HepG2 (cell line): ENCODE measurements around the gene EPHA5. TPM values are rescaled to one million over a fixed set of nuclear protein-coding genes. Genes with fewer than 3 reads are reported as not detected.

ENCODE experiments used
- ATAC-seq: fragments of 200-7000 bp; cut with Tn5 transposase; 3 replicates; pipeline ENCODE4 v1.9.1; 2020; ENCODE audit warnings: mild to moderate bottlenecking, moderate library complexity
- BruUV-seq: library from RNA; stranded (reverse); fragments of 400-500 nt; replicated peaks from 2 replicates; lab custom pipeline; 2021; lab: Mats Ljungman, UMichigan
- CTCF ChIA-PET: fragments of 300-600 bp; formaldehyde crosslinking; extraction: SDS; loops from one replicate; lab custom pipeline; 2021; ENCODE audit warnings: low total read pairs, inconsistent platforms, low intra/inter-chr PET ratio; lab: Yijun Ruan, JAX
- POLR2A ChIA-PET: fragments of 350-600 bp; sonication (Branson Sonifier 250); formaldehyde crosslinking; loops from one replicate; lab custom pipeline; 2020; ENCODE audit warnings: antibody characterized with exemption, inconsistent platforms; lab: Yijun Ruan, JAX
- DNase-seq: peaks from one replicate; pipeline ENCODE4 v3.0.0-alpha.2; 2015; ENCODE audit warnings: low spot score
- FAIRE-seq: peaks from 3 replicates; lab custom pipeline; 2011; peaks lifted over from hg19 to GRCh38; lab: Jason Lieb, UNC
- H2AFZ ChIP-seq: one replicate; pipeline ENCODE4 v1.6.1; 2011; ENCODE audit warnings: low read length, inconsistent platforms
- H3K27ac ChIP-seq: fragments of 300-600 bp; 3 replicates; pipeline ENCODE4 v1.8.0; 2011; ENCODE audit warnings: mixed run types, mild to moderate bottlenecking, mixed read lengths, low read length, inconsistent platforms; ENCODE audit not compliant: insufficient read depth; ENCODE audit errors: extremely low read length
- H3K27me3 ChIP-seq, 2 experiments: fragments of 200-600 bp in 1 of 2; 2 replicates in 1 of 2; 3 replicates in 1 of 2; pipeline versions ENCODE4 v1.6.0 to v1.8.0; 2011; ENCODE audit warnings: low read length in 2 of 2, mild to moderate bottlenecking in 2 of 2, moderate library complexity in 2 of 2, inconsistent platforms in 1 of 2; ENCODE audit not compliant: insufficient read depth in 2 of 2, control insufficient read depth in 1 of 2
- H3K36me3 ChIP-seq, 2 experiments: fragments of 200-600 bp in 1 of 2; replicated peaks in 1 of 2; 2 replicates in 1 of 2; 3 replicates in 1 of 2; pipeline versions ENCODE4 v1.5.1 to v1.8.0; 2011; ENCODE audit warnings: low read length in 2 of 2, inconsistent platforms in 1 of 2; ENCODE audit not compliant: insufficient read depth in 2 of 2, control insufficient read depth in 1 of 2
- H3K4me1 ChIP-seq: 2 replicates; pipeline ENCODE4 v1.5.1; 2012; ENCODE audit warnings: low read length, inconsistent platforms; ENCODE audit not compliant: insufficient read depth
- H3K4me2 ChIP-seq: 2 replicates; pipeline ENCODE4 v1.6.0; 2011; ENCODE audit warnings: low read depth, low read length, inconsistent platforms
- H3K4me3 ChIP-seq, 3 experiments: fragments of 200-600 bp in 1 of 3; sonication (generic), shearing (Covaris generic) in 1 of 3; replicated peaks in 1 of 3; 2 replicates each; pipeline ENCODE4 v1.5.1; 2011 to 2016; ENCODE audit warnings: low read length in 3 of 3, inconsistent platforms in 2 of 3, low read depth in 2 of 3, mild to moderate bottlenecking in 2 of 3, control low read depth in 1 of 3, mixed read lengths in 1 of 3; ENCODE audit not compliant: insufficient read depth in 1 of 3
- H3K79me2 ChIP-seq: one replicate; pipeline ENCODE4 v1.6.1; 2011; ENCODE audit warnings: low read length, inconsistent platforms; ENCODE audit not compliant: insufficient read depth
- H3K9ac ChIP-seq: 2 replicates; pipeline ENCODE4 v1.6.0; 2011; ENCODE audit warnings: mild to moderate bottlenecking, low read depth, low read length, inconsistent platforms; ENCODE audit not compliant: insufficient read depth
- H3K9me3 ChIP-seq: 2 replicates; pipeline ENCODE4 v1.5.1; 2012; ENCODE audit warnings: mild to moderate bottlenecking, low read length
- H4K20me1 ChIP-seq: 2 replicates; pipeline ENCODE4 v1.6.0; 2011; ENCODE audit warnings: inconsistent platforms, mild to moderate bottlenecking, low read length, moderate library complexity; ENCODE audit not compliant: insufficient read depth
- ARHGAP35 ChIP-seq: sonication (generic); formaldehyde crosslinking; IDR thresholded peaks from 2 replicates; pipeline ENCODE4 v1.9.0; 2022; ENCODE audit warnings: mild to moderate bottlenecking, inconsistent platforms, moderate library complexity, missing genetic modification reagents, borderline replicate concordance
- CAMTA2 ChIP-seq: sonication (generic); formaldehyde crosslinking; IDR thresholded peaks from 2 replicates; pipeline ENCODE4 v1.4.0; 2020; ENCODE audit warnings: mild to moderate bottlenecking, missing genetic modification reagents, borderline replicate concordance
- DMAP1 ChIP-seq: IDR thresholded peaks from 2 replicates; pipeline ENCODE4 v1.6.1; 2016
- HMG20A ChIP-seq: IDR thresholded peaks from 2 replicates; pipeline ENCODE4 v1.6.1; 2016; ENCODE audit warnings: borderline replicate concordance
- MAZ ChIP-seq, 2 experiments: sonication (generic) in 1 of 2; formaldehyde crosslinking in 1 of 2; IDR thresholded peaks; 2 replicates each; pipeline versions ENCODE4 v1.5.0 to v1.6.1; 2012 to 2020; ENCODE audit warnings: low read depth in 2 of 2, mild to moderate bottlenecking in 2 of 2, borderline replicate concordance in 1 of 2, improper control_type of control experiment in 1 of 2, low read length in 1 of 2, missing genetic modification reagents in 1 of 2, moderate library complexity in 1 of 2
- SNAPC2 ChIP-seq: sonication (generic); formaldehyde crosslinking; IDR thresholded peaks from 2 replicates; pipeline ENCODE4 v1.8.1; 2022; ENCODE audit warnings: mild to moderate bottlenecking, missing genetic modification reagents
- TEAD2 ChIP-seq: sonication (generic); formaldehyde crosslinking; IDR thresholded peaks from 2 replicates; pipeline ENCODE4 v1.9.0; 2021; ENCODE audit warnings: missing genetic modification reagents
- ZNF343 ChIP-seq: sonication (generic); formaldehyde crosslinking; IDR thresholded peaks from 2 replicates; pipeline ENCODE4 v1.4.0; 2020; ENCODE audit warnings: mild to moderate bottlenecking, missing genetic modification reagents
- ZNF350 ChIP-seq: sonication (generic); formaldehyde crosslinking; IDR thresholded peaks from 2 replicates; pipeline ENCODE4 v1.4.0; 2020; ENCODE audit warnings: mild to moderate bottlenecking, low read depth, missing genetic modification reagents, borderline replicate concordance
- ZNF670 ChIP-seq: sonication (generic); formaldehyde crosslinking; IDR thresholded peaks from 2 replicates; pipeline ENCODE4 v1.8.0; 2022; ENCODE audit warnings: mild to moderate bottlenecking, missing genetic modification reagents, borderline replicate concordance
- ZNF878 ChIP-seq: sonication (generic); formaldehyde crosslinking; IDR thresholded peaks from 2 replicates; pipeline ENCODE4 v1.8.1; 2023; ENCODE audit warnings: mild to moderate bottlenecking, missing genetic modification reagents, moderate library complexity
- WGBS: methylation state at CpG from one replicate; pipeline ENCODE4 v1.1.6; 2017; ENCODE audit warnings: low lambda C conversion rate; 5-methylcytosine and 5-hydroxymethylcytosine counted together
- in situ Hi-C: cut with HindIII; loops from 2 replicates; pipeline ENCODE4 v1.10.0; 2017; ENCODE audit warnings: low pct_unique_long_range_greater_than_20kb; ENCODE audit not compliant: extremely low pct_ligation_motif_present
- intact Hi-C: fragments of 100-400 bp; cut with micrococcal nuclease; formaldehyde crosslinking; loops from one replicate; pipeline ENCODE4 v1.10.0; 2022; ENCODE audit not compliant: unreplicated experiment
- polyA plus RNA-seq, 8 experiments: library from polyadenylated mRNA; depleted of rRNA in 3 of 8; stranded (reverse) in 7 of 8; unstranded in 1 of 8; fragments of >200 nt; fragmentation: Illumina TruSeq in 4 of 8; extraction: Trizol in 4 of 8; gene quantifications; 2 replicates each; pipeline versions ENCODE4 v1.2.1 to v1.2.3, GENCODE V29; 2011 to 2016; ENCODE audit warnings: low read depth in 4 of 8, missing spikeins in 1 of 8, mixed read lengths in 1 of 8; ENCODE audit not compliant: insufficient read depth in 1 of 8
- total RNA-seq, 5 experiments: library from RNA; depleted of rRNA; stranded (reverse); fragments of >200 nt; fragmentation: Illumina TruSeq; extraction: Trizol; gene quantifications; 2 replicates each; pipeline ENCODE4 v1.2.3, GENCODE V29; 2016; ENCODE audit warnings: low read depth in 1 of 5
- TF ChIP-seq, protein P1 (sequence below): IDR thresholded peaks from 2 replicates; pipeline ENCODE4 v1.6.1; 2016; ENCODE audit warnings: control low read depth
- TF ChIP-seq, protein P2 (sequence below): sonication (generic); formaldehyde crosslinking; IDR thresholded peaks from 2 replicates; pipeline ENCODE4 v1.4.0; 2020; ENCODE audit warnings: missing genetic modification reagents
- TF ChIP-seq, protein P3 (sequence below): sonication (generic); formaldehyde crosslinking; IDR thresholded peaks from 2 replicates; pipeline ENCODE4 v1.4.0; 2020; ENCODE audit warnings: mild to moderate bottlenecking, missing genetic modification reagents

The EPHA5 gene
- total and polyA plus RNA-seq, 2 of the 13 experiments (the other 11 are each of a cell fraction or from before 2014, with no cell fraction given): not detected

DNA sequence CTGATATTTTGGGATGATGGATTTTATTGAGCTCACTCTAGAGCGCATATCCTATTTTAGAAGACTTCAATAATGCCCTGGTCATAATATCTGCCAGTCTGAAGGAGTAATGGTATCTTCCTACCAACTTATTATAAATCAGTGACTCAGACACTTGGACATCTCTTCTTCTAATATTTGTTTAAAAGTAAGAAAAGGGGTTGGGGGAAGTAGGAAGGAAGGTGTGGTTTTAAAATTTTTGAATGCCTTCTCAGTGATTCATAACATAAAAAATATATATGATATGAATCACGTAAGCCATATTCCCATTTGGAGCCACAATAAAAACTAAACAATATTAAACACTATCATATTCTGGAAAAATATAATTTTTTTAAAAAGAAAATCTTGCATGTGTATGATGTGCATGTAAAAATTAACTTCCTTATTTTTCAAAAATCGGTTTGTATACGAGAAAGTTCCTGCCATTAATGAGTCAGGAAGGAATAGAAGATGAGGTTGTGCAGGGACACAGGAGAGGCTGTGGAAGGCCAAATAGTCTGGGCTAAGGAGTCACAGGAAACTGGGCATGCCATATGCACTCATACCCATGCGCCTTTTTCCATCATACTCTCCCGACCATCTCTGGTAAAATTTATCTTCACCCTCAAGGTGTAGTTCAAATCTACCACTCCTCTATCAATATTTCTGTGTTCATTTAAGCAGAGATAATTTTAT lies 286.5 kb downstream of the EPHA5 start:
- H3K27ac ChIP-seq: no peak overlapping the region
- no peaks in the 10 kb centered on the region for H3K9me3 ChIP-seq
- H3K9ac ChIP-seq: no peak overlapping the region
- H3K79me2 ChIP-seq: no peaks in the 10 kb centered on the region
- no peak overlapping the region for H3K4me2 ChIP-seq
- H3K36me3 ChIP-seq: no peaks in the 10 kb centered on the region
- no peak overlapping the region for H3K4me3 ChIP-seq
- ChIA-PET POLR2A (no interaction called here), CTCF (no interaction called here)
- H4K20me1 ChIP-seq: no peaks in the 10 kb centered on the region
- in situ Hi-C loops (no loop called here), intact Hi-C loops (no loop called here)
- no peaks in the 10 kb centered on the region; a peak in 1 of 5 replicates for H3K27me3 ChIP-seq
- ATAC-seq (no peak), DNase-seq (no peak), FAIRE-seq (no peak)
- WGBS: 22% methylated on average over 6 of the region's 6 CpGs
- no peaks in the 10 kb centered on the region for H3K4me1 ChIP-seq
- no TSS peak for BruUV-seq
- H2AFZ ChIP-seq: no peak overlapping the region
- TF ChIP-seq, protein P1, sequence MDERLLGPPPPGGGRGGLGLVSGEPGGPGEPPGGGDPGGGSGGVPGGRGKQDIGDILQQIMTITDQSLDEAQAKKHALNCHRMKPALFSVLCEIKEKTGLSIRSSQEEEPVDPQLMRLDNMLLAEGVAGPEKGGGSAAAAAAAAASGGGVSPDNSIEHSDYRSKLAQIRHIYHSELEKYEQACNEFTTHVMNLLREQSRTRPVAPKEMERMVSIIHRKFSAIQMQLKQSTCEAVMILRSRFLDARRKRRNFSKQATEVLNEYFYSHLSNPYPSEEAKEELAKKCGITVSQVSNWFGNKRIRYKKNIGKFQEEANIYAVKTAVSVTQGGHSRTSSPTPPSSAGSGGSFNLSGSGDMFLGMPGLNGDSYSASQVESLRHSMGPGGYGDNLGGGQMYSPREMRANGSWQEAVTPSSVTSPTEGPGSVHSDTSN (CRISPR knock-in tag): no peak
- TF ChIP-seq, protein P2, sequence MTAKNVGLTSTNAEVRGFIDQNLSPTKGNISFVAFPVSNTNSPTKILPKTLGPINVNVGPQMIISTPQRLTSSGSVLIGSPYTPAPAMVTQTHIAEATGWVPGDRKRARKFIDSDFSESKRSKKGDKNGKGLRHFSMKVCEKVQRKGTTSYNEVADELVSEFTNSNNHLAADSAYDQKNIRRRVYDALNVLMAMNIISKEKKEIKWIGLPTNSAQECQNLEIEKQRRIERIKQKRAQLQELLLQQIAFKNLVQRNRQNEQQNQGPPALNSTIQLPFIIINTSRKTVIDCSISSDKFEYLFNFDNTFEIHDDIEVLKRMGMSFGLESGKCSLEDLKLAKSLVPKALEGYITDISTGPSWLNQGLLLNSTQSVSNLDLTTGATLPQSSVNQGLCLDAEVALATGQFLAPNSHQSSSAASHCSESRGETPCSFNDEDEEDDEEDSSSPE (CRISPR knock-in tag): no peak
- TF ChIP-seq TEAD2 (CRISPR knock-in tag) (no peak), ZNF878 (CRISPR knock-in tag) (no peak), ARHGAP35 (CRISPR knock-in tag) (no peak), HMG20A (CRISPR knock-in tag) (no peak), ZNF350 (CRISPR knock-in tag) (no peak), CAMTA2 (CRISPR knock-in tag) (no peak), ZNF670 (no peak), DMAP1 (CRISPR knock-in tag) (no peak), SNAPC2 (CRISPR knock-in tag) (no peak), MAZ (IDR thresholded peaks at IDR 0.05; ENCODE audit: borderline replicate concordance, low read depth, low read length) (no peak), MAZ (CRISPR knock-in tag; IDR thresholded peaks at IDR 0.05; ENCODE audit: low read depth) (no peak), ZNF343 (CRISPR knock-in tag) (no peak)
- TF ChIP-seq, protein P3, sequence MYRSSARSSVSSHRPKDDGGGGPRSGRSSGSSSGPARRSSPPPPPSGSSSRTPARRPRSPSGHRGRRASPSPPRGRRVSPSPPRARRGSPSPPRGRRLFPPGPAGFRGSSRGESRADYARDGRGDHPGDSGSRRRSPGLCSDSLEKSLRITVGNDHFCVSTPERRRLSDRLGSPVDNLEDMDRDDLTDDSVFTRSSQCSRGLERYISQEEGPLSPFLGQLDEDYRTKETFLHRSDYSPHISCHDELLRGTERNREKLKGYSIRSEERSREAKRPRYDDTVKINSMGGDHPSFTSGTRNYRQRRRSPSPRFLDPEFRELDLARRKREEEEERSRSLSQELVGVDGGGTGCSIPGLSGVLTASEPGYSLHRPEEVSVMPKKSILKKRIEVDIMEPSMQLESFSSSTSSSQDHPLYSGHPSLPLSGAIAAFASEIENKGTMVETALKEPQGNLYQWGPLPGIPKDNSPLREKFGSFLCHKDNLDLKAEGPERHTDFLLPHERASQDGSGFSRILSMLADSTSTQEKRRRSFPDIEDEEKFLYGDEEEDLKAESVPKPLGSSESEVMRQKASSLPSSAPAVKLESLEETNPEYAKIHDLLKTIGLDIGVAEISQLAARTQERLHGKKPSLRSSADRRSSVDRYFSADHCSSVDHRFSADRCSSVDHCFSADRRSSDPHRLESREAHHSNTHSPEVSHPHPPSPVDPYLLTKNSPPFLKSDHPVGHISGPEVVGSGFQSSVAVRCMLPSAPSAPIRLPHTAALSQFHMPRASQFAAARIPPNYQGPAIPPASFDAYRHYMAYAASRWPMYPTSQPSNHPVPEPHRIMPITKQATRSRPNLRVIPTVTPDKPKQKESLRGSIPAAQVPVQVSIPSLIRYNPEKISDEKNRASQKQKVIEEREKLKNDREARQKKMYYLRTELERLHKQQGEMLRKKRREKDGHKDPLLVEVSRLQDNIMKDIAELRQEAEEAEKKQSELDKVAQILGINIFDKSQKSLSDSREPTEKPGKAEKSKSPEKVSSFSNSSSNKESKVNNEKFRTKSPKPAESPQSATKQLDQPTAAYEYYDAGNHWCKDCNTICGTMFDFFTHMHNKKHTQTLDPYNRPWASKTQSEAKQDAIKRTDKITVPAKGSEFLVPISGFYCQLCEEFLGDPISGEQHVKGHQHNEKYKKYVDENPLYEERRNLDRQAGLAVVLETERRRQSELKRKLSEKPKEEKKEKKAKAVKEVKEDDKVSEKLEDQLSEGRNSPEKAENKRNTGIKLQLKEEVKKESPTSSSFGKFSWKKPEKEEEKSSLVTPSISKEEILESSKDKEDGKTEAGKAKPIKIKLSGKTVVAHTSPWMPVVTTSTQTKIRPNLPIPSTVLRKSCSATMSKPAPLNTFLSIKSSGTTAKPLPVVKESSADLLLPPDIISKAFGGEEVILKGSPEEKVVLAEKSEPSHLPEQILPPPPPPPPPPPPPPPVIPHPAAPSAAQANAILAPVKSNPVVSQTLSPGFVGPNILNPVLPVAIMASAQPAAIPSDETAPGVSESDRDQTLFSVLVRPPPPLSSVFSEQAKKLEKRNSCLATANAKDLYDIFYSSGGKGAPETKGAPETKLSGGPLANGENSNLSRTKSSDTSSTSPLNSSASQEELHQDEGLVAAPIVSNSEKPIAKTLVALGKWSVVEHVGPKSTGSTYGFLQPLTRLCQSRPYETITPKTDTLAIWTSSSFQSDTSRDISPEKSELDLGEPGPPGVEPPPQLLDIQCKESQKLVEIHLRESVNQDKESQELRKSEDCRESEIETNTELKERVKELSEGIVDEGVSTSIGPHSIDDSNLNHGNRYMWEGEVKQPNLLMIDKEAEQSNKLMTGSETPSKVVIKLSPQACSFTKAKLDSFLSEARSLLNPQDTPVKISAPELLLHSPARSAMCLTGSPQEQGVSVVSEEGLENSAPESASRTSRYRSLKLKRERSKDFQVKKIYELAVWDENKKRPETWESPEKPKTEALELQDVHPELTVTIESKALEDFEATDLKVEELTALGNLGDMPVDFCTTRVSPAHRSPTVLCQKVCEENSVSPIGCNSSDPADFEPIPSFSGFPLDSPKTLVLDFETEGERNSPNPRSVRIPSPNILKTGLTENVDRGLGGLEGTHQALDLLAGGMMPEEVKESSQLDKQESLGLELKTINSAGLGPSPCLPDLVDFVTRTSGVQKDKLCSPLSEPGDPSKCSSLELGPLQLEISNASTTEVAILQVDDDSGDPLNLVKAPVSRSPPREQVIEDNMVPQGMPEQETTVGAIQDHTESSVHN (CRISPR knock-in tag): no peak
